Neural progenitor cell (in vitro differentiated cells): ENCODE results near the gene C1QC. TPM values are rescaled to one million over a fixed set of nuclear protein-coding genes. Genes with fewer than 3 reads are reported as not detected.

Experiments used
- DNase-seq: peaks from one replicate; pipeline ENCODE4 v3.0.0-alpha.2; 2016; ENCODE audit warnings: low spot score
- H2AFZ ChIP-seq: fragments of 200-600 bp; sonication (generic); replicated peaks from 2 replicates; pipeline ENCODE4 v1.6.1; 2016; ENCODE audit warnings: antibody characterized with exemption
- H3F3A ChIP-seq: fragments of 200-600 bp; sonication (generic); 2 replicates; pipeline ENCODE4 v1.6.1; 2016; ENCODE audit warnings: antibody characterized with exemption, low read depth
- H3K27ac ChIP-seq: fragments of 200-600 bp; sonication (generic); 2 replicates; pipeline ENCODE4 v1.5.1; 2016; ENCODE audit warnings: mild to moderate bottlenecking
- H3K27me3 ChIP-seq: fragments of 200-600 bp; sonication (generic); 2 replicates; pipeline ENCODE4 v1.6.1; 2016; ENCODE audit warnings: mild to moderate bottlenecking, moderate library complexity
- H3K36me3 ChIP-seq: fragments of 200-600 bp; sonication (generic); 2 replicates; pipeline ENCODE4 v1.5.1; 2016
- H3K4me1 ChIP-seq: fragments of 200-600 bp; sonication (generic); 2 replicates; pipeline ENCODE4 v1.6.1; 2016; ENCODE audit warnings: mixed run types
- H3K4me2 ChIP-seq: fragments of 200-600 bp; sonication (generic); 2 replicates; pipeline ENCODE4 v1.6.1; 2016
- H3K4me3 ChIP-seq: fragments of 200-600 bp; sonication (generic); 2 replicates; pipeline ENCODE4 v1.5.1; 2016
- H3K79me2 ChIP-seq: fragments of 200-600 bp; sonication (generic); 2 replicates; pipeline ENCODE4 v1.6.1; 2016; ENCODE audit warnings: low read depth
- H3K9ac ChIP-seq: fragments of 200-600 bp; sonication (generic); 2 replicates; pipeline ENCODE4 v1.6.1; 2016
- H3K9me3 ChIP-seq: fragments of 200-600 bp; sonication (generic); 2 replicates; pipeline ENCODE4 v1.5.1; 2016; ENCODE audit warnings: low read depth
- H4K20me1 ChIP-seq: fragments of 200-600 bp; sonication (generic); 2 replicates; pipeline ENCODE4 v1.6.1; 2016; ENCODE audit warnings: low read depth
- H3K27ac Mint-ChIP-seq: 3 replicates; pipeline ENCODE4 v1.8.0; 2021; ENCODE audit warnings: mixed read lengths
- H3K27me3 Mint-ChIP-seq: 2 replicates; pipeline ENCODE4 v1.8.0; 2022; ENCODE audit warnings: low read depth, mild to moderate bottlenecking, inconsistent platforms, moderate library complexity, mixed read lengths; ENCODE audit not compliant: insufficient read depth
- H3K36me3 Mint-ChIP-seq: 3 replicates; pipeline ENCODE4 v1.8.0; 2021; ENCODE audit warnings: mixed read lengths
- H3K4me1 Mint-ChIP-seq: 3 replicates; pipeline ENCODE4 v1.8.0; 2021; ENCODE audit warnings: mixed read lengths
- H3K4me3 Mint-ChIP-seq: 3 replicates; pipeline ENCODE4 v1.8.0; 2021; ENCODE audit warnings: mild to moderate bottlenecking, moderate library complexity, mixed read lengths
- H3K9me3 Mint-ChIP-seq: 3 replicates; pipeline ENCODE4 v1.8.0; 2020; ENCODE audit warnings: mixed read lengths
- EZH2 ChIP-seq: fragments of 200-600 bp; sonication (generic); IDR thresholded peaks from 2 replicates; pipeline ENCODE4 v1.6.1; 2017; ENCODE audit warnings: antibody characterized with exemption, mild to moderate bottlenecking, moderate library complexity
- EZH2phosphoT487 ChIP-seq: fragments of 200-600 bp; sonication (generic); IDR thresholded peaks from 2 replicates; pipeline ENCODE4 v1.6.1; 2017; ENCODE audit warnings: antibody characterized with exemption
- total RNA-seq: library from RNA; depleted of rRNA; stranded (reverse); fragments of >200 nt; gene quantifications from 2 replicates; pipeline ENCODE4 v1.2.3, GENCODE V29; 2015; ENCODE audit warnings: low replicate concordance
- TF ChIP-seq, protein P1 (sequence below): fragments of 200-600 bp; sonication (generic); IDR thresholded peaks from 2 replicates; pipeline ENCODE4 v1.5.1; 2017; ENCODE audit warnings: antibody characterized with exemption, mild to moderate bottlenecking

Gene C1QC
- total RNA-seq, 1 donor from 2014 or later, result not detected

DNA sequence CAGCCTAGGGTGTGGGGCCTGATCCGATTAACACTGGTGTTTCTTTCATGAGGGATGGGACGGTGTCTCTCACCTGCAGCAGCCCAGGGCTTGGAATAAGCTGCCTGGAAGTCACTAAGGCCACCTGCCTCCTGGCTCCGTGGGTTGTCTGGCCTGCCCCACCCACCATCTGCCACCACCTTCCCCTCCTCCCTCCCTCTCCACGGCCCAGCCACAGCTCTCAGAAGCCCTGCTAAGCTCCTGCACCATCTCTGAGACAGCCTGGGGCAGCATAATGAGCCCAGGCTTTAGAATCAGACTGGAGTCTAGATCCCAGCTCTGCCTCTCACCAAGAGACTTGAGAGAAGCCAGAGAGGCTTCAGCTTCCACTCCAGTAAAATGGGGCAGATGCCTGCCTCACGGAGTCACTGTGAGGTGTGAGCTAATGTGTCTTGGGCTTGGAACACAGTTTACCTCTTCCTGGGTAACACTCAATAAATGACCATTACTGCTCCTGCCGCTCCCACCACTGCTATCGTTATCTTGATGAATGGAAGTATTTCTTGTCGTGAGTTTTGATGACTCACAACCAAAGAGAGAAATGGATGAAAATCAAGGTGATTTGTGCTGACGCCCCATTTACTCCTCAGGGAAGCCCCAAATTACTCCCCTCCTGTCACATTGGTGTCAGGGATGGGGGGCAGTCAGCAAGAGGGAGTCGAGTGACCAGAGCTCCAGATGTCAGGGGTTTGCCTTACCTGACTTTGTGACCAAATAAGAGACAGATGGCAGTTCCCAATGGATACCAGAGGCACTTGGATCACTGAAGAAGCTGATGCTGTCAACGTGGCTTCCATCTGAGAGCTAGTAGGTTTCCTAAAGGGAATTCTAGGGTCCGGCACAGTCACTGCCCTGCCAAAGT is 30.5 kb upstream of the C1QC start:
- Histone ChIP-seq H3K27ac (no peak overlapping the region), H4K20me1 (peaks cover 47% of the 10 kb centered on the region), H3K27me3 (peaks cover 63% of the 10 kb centered on the region), H3K4me2 (no peak overlapping the region), H3K9me3 (no peaks in the 10 kb centered on the region), H3K9ac (no peak overlapping the region), H2AFZ (no peak overlapping the region), H3K36me3 (no peaks in the 10 kb centered on the region), H3K4me1 (no peaks in the 10 kb centered on the region), H3F3A (no peaks in the 10 kb centered on the region), H3K4me3 (no peak overlapping the region), H3K79me2 (no peaks in the 10 kb centered on the region)
- TF ChIP-seq, protein P1, sequence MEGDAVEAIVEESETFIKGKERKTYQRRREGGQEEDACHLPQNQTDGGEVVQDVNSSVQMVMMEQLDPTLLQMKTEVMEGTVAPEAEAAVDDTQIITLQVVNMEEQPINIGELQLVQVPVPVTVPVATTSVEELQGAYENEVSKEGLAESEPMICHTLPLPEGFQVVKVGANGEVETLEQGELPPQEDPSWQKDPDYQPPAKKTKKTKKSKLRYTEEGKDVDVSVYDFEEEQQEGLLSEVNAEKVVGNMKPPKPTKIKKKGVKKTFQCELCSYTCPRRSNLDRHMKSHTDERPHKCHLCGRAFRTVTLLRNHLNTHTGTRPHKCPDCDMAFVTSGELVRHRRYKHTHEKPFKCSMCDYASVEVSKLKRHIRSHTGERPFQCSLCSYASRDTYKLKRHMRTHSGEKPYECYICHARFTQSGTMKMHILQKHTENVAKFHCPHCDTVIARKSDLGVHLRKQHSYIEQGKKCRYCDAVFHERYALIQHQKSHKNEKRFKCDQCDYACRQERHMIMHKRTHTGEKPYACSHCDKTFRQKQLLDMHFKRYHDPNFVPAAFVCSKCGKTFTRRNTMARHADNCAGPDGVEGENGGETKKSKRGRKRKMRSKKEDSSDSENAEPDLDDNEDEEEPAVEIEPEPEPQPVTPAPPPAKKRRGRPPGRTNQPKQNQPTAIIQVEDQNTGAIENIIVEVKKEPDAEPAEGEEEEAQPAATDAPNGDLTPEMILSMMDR, result no peak
- no peak for TF ChIP-seq EZH2
- TF ChIP-seq EZH2phosphoT487, result no peak
- no peaks in the 10 kb centered on the region for H3K4me1 Mint-ChIP-seq
- no peaks in the 10 kb centered on the region for H3K9me3 Mint-ChIP-seq
- no peak for DNase-seq
- no peaks in the 10 kb centered on the region for H3K36me3 Mint-ChIP-seq
- peaks cover 47% of the 10 kb centered on the region for H3K27me3 Mint-ChIP-seq
- peak overlapping the region; percentile 38 for H3K4me3 Mint-ChIP-seq
- no peak overlapping the region for H3K27ac Mint-ChIP-seq

DNA sequence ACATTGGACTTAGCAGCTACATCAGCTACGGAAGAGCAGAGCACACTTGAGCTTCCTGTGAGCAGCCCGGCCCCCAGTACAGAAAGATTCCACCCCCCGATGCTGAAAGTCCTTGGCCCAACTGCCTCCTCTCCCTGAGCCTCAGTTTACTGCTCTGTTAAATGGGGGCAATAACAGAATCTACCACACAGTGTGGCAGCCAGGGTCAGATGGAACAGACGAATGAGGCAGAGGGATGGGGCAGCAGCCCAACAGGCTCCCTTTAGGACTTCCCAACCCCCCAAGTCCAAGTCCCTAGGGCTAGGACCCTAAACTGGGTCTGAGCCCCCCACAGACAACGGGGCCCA is 29.9 kb upstream of the C1QC start:
- H3K27ac Mint-ChIP-seq, result no peak overlapping the region
- H2AFZ ChIP-seq, result no peak overlapping the region
- no peaks in the 10 kb centered on the region for H3K4me1 ChIP-seq
- H3K9me3 ChIP-seq, result no peaks in the 10 kb centered on the region
- H3K79me2 ChIP-seq, result no peaks in the 10 kb centered on the region
- H3K36me3 Mint-ChIP-seq, result no peaks in the 10 kb centered on the region
- H3K4me3 Mint-ChIP-seq, result peak overlapping the region; percentile 38
- H3K27me3 Mint-ChIP-seq, result peaks cover 42% of the 10 kb centered on the region
- no peak overlapping the region for H3K9ac ChIP-seq
- no peak overlapping the region for H3K4me2 ChIP-seq
- no peak for DNase-seq
- H4K20me1 ChIP-seq, result peaks cover 42% of the 10 kb centered on the region
- no peaks in the 10 kb centered on the region for H3F3A ChIP-seq
- no peak overlapping the region for H3K27ac ChIP-seq
- TF ChIP-seq, protein P1, result no peak
- TF ChIP-seq EZH2 (no peak), EZH2phosphoT487 (no peak)
- H3K27me3 ChIP-seq, result peaks cover 57% of the 10 kb centered on the region
- H3K4me3 ChIP-seq, result no peak overlapping the region
- H3K36me3 ChIP-seq, result no peaks in the 10 kb centered on the region
- no peaks in the 10 kb centered on the region for H3K9me3 Mint-ChIP-seq
- no peaks in the 10 kb centered on the region for H3K4me1 Mint-ChIP-seq

DNA sequence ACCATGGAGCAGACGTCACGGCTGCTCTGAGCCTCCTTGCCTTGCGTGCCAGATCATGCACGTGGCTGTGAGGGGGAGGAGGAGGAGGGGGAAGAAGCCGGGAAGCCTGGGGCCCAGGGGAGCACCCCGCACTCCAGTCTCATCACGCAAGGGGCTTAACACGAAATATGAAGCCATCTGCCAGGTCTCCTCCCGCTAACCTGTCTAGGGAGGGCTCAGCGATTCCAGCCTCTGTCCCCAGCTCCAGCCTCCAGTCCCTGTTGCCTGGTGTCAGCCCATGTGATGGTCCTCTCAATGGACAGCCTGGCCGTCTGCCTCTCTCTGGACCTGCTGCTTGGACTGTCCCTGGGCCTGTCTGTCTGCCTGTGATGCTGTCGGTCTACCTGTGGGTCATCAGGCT is 29.5 kb upstream of the C1QC start:
- H3K27ac Mint-ChIP-seq, result no peak overlapping the region
- Histone ChIP-seq H3K9ac (no peak overlapping the region), H3F3A (no peaks in the 10 kb centered on the region), H3K27ac (no peak overlapping the region), H3K27me3 (peaks cover 53% of the 10 kb centered on the region), H4K20me1 (peaks cover 38% of the 10 kb centered on the region), H3K79me2 (no peaks in the 10 kb centered on the region), H3K4me2 (no peak overlapping the region), H2AFZ (no peak overlapping the region), H3K9me3 (no peaks in the 10 kb centered on the region), H3K4me3 (no peak overlapping the region), H3K36me3 (no peaks in the 10 kb centered on the region), H3K4me1 (no peaks in the 10 kb centered on the region)
- no peak for TF ChIP-seq EZH2phosphoT487
- TF ChIP-seq, protein P1, result no peak
- no peak for TF ChIP-seq EZH2
- no peak overlapping the region for H3K4me3 Mint-ChIP-seq
- peaks cover 41% of the 10 kb centered on the region for H3K27me3 Mint-ChIP-seq
- H3K36me3 Mint-ChIP-seq, result no peaks in the 10 kb centered on the region
- DNase-seq, result no peak
- H3K4me1 Mint-ChIP-seq, result no peaks in the 10 kb centered on the region
- H3K9me3 Mint-ChIP-seq, result no peaks in the 10 kb centered on the region
